A673 (cell line): Measurements from ENCODE around the gene CADPS2.

ENCODE experiments used
- CTCF ChIP-seq: fragments of 300-800, 200-600 bp; sonication (generic); conservative IDR thresholded peaks from 2 replicates; pipeline ENCODE4 v1.5.1; 2017; ENCODE audit warnings: low read depth, mild to moderate bottlenecking, antibody characterized with exemption, low read length, moderate library complexity, mixed read lengths
- EZH2 ChIP-seq: fragments of 200-600 bp; sonication (generic); IDR thresholded peaks from 2 replicates; pipeline ENCODE4 v1.6.1; 2017; ENCODE audit warnings: borderline replicate concordance, low read depth, mild to moderate bottlenecking, mixed read lengths, antibody characterized with exemption, low read length; ENCODE audit not compliant: poor library complexity, severe bottlenecking

GRCh38 chr7:122465296-122465695, 421.0 kb downstream of the CADPS2 start:
- no peak for TF ChIP-seq CTCF
- TF ChIP-seq EZH2 = no peak
